ENCODE data around the gene METTL15.
"Not testable (repeated sequence)": the region's sequence is repeated elsewhere in the genome, so short reads cannot be mapped to it uniquely, and the experiment has no call there.

Gene METTL15

GRCh38 chr11:28296426-28296825, 188.2 kb downstream of the METTL15 start:
- no peak for TF ChIP-seq CTCF (IDR thresholded peaks at IDR 0.05; ENCODE audit: extremely low read depth, insufficient read depth, missing control alignments)
- DNase-seq (ENCODE audit: low spot score): no peak
- in situ Hi-C loops (cut with MboI; ENCODE audit: low pct_unique_long_range_greater_than_20kb, low sequenced_read_pairs, unreplicated experiment): no loop called here

GRCh38 chr11:28298209-28298608, 190.0 kb downstream of the METTL15 start:
- no peak for DNase-seq (ENCODE audit: low spot score)
- in situ Hi-C loops (cut with MboI; ENCODE audit: low pct_unique_long_range_greater_than_20kb, low sequenced_read_pairs, unreplicated experiment): no loop called here
- no peak for TF ChIP-seq CTCF (IDR thresholded peaks at IDR 0.05; ENCODE audit: extremely low read depth, insufficient read depth, missing control alignments)

GRCh38 chr11:28303477-28304191, 195.4 kb downstream of the METTL15 start:
- no peak for TF ChIP-seq CTCF (IDR thresholded peaks at IDR 0.05; ENCODE audit: extremely low read depth, insufficient read depth, missing control alignments)
- in situ Hi-C loops (cut with MboI; ENCODE audit: low pct_unique_long_range_greater_than_20kb, low sequenced_read_pairs, unreplicated experiment): no loop called here
- DNase-seq (ENCODE audit: low spot score): no peak

- in situ Hi-C loops (cut with MboI; ENCODE audit: low pct_unique_long_range_greater_than_20kb, low sequenced_read_pairs, unreplicated experiment): no loop called here
- DNase-seq (ENCODE audit: low spot score): no peak
- TF ChIP-seq CTCF (IDR thresholded peaks at IDR 0.05; ENCODE audit: extremely low read depth, insufficient read depth, missing control alignments): no peak
Measured at GRCh38 chr11:28315440-28315839, 207.3 kb downstream of the METTL15 start.

- no peak for DNase-seq (ENCODE audit: low spot score)
- TF ChIP-seq CTCF (IDR thresholded peaks at IDR 0.05; ENCODE audit: extremely low read depth, insufficient read depth, missing control alignments): no peak
- in situ Hi-C loops (cut with MboI; ENCODE audit: low pct_unique_long_range_greater_than_20kb, low sequenced_read_pairs, unreplicated experiment): no loop called here
Measured at GRCh38 chr11:28318871-28319270, 210.7 kb downstream of the METTL15 start.

GRCh38 chr11:28323621-28324020, 215.4 kb downstream of the METTL15 start:
- no peak for DNase-seq (ENCODE audit: low spot score)
- in situ Hi-C loops (cut with MboI; ENCODE audit: low pct_unique_long_range_greater_than_20kb, low sequenced_read_pairs, unreplicated experiment): no loop called here
- TF ChIP-seq CTCF (IDR thresholded peaks at IDR 0.05; ENCODE audit: extremely low read depth, insufficient read depth, missing control alignments): no peak

GRCh38 chr11:28332393-28332792, 224.2 kb downstream of the METTL15 start:
- DNase-seq (ENCODE audit: low spot score); in situ Hi-C loops (cut with MboI; ENCODE audit: low pct_unique_long_range_greater_than_20kb, low sequenced_read_pairs, unreplicated experiment): not testable (repeated sequence)

All from GM13977 (cell line).